Measurements from ENCODE around the gene TTBK1.

The TTBK1 gene

GRCh38 chr6:43303751-43304331, 60.6 kb downstream of the TTBK1 start:
- DNase-seq (ENCODE audit: low read depth) = no peak
- TF ChIP-seq, protein P1, sequence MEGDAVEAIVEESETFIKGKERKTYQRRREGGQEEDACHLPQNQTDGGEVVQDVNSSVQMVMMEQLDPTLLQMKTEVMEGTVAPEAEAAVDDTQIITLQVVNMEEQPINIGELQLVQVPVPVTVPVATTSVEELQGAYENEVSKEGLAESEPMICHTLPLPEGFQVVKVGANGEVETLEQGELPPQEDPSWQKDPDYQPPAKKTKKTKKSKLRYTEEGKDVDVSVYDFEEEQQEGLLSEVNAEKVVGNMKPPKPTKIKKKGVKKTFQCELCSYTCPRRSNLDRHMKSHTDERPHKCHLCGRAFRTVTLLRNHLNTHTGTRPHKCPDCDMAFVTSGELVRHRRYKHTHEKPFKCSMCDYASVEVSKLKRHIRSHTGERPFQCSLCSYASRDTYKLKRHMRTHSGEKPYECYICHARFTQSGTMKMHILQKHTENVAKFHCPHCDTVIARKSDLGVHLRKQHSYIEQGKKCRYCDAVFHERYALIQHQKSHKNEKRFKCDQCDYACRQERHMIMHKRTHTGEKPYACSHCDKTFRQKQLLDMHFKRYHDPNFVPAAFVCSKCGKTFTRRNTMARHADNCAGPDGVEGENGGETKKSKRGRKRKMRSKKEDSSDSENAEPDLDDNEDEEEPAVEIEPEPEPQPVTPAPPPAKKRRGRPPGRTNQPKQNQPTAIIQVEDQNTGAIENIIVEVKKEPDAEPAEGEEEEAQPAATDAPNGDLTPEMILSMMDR (IDR thresholded peaks at IDR 0.05; ENCODE audit: control insufficient read depth, extremely low read depth, insufficient read depth) = no peak
- H3K4me3 ChIP-seq (ENCODE audit: low read depth, low read length) = no peak overlapping the region

GRCh38 chr6:43304361-43304760, 61.1 kb downstream of the TTBK1 start:
- no peak for DNase-seq (ENCODE audit: low read depth)
- no peak overlapping the region for H3K4me3 ChIP-seq (ENCODE audit: low read depth, low read length)
- TF ChIP-seq, protein P1 (IDR thresholded peaks at IDR 0.05; ENCODE audit: control insufficient read depth, extremely low read depth, insufficient read depth) = no peak

GRCh38 chr6:43304882-43305281, 61.6 kb downstream of the TTBK1 start:
- TF ChIP-seq, protein P1 (IDR thresholded peaks at IDR 0.05; ENCODE audit: control insufficient read depth, extremely low read depth, insufficient read depth) = no peak
- no peak overlapping the region for H3K4me3 ChIP-seq (ENCODE audit: low read depth, low read length)
- DNase-seq (ENCODE audit: low read depth) = no peak

DNA sequence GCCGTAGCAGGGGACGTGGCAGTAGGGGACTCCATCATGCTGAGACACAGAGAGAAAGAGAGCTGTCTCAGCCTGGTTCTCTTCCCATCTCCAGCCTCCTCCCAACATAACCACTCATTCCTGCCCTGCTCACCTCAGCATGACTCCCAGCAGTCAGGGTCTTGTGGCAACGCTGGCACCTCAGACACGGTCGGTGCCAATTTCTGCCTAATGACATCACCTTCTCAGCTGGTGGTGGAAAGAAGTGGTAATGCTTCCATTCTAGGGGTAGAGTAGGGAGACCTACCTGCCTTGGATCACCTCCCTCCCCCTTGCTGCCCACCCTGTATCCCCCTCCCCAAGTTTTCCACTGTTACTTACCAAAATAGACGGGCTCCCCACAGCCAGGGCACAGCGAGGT, 62.8 kb downstream of the TTBK1 start:
- TF ChIP-seq, protein P1 (IDR thresholded peaks at IDR 0.05; ENCODE audit: control insufficient read depth, extremely low read depth, insufficient read depth) = no peak
- no peak for DNase-seq (ENCODE audit: low read depth)
- H3K4me3 ChIP-seq (ENCODE audit: low read depth, low read length) = no peak overlapping the region

- DNase-seq (ENCODE audit: low read depth) = no peak
- TF ChIP-seq, protein P1 (IDR thresholded peaks at IDR 0.05; ENCODE audit: control insufficient read depth, extremely low read depth, insufficient read depth) = no peak
- no peak overlapping the region for H3K4me3 ChIP-seq (ENCODE audit: low read depth, low read length)
Observed at GRCh38 chr6:43307451-43308100, 64.3 kb downstream of the TTBK1 start.

GRCh38 chr6:43308101-43308989, 65.1 kb downstream of the TTBK1 start, which contains the start of gene CRIP3:
Gene CRIP3 (minus strand): TSS chr6:43308826. CDS start chr6:43308792, 34 bp downstream.
- TF ChIP-seq, protein P1 (IDR thresholded peaks at IDR 0.05; ENCODE audit: control insufficient read depth, extremely low read depth, insufficient read depth) = no peak
- no peak within 1 kb of the TSS for H3K4me3 ChIP-seq (ENCODE audit: low read depth, low read length)
- DNase-seq (ENCODE audit: low read depth) = no peak
